Measurements from ENCODE around the gene ATAD3A.

Gene ATAD3A

GRCh38 chr1:1545946-1546737, 34.2 kb downstream of the ATAD3A start:
- H3K79me2 ChIP-seq (ENCODE audit: control insufficient read depth, insufficient read depth, low read length) = peaks cover 4% of the 10 kb centered on the region
- H2AK5ac ChIP-seq (ENCODE audit: low read length) = no peak overlapping the region
- no peak overlapping the region for H2BK120ac ChIP-seq (ENCODE audit: low read depth, low read length)
- H4K5ac ChIP-seq (ENCODE audit: low read length) = no peak overlapping the region
- H4K8ac ChIP-seq (ENCODE audit: low read depth, low read length) = no peak overlapping the region
- no peaks in the 10 kb centered on the region for H3K4me1 ChIP-seq (ENCODE audit: control insufficient read depth, low read depth, low read length)
- H3K4me2 ChIP-seq (ENCODE audit: low read length) = no peak overlapping the region
- WGBS (ENCODE audit: extremely low coverage, insufficient coverage, low lambda C conversion rate) = no CpG with 5 or more reads among the region's 23 CpGs
- no peak overlapping the region for H3K4me3 ChIP-seq (ENCODE audit: low read length)
- H3K79me1 ChIP-seq (ENCODE audit: low read length) = peaks cover 5% of the 10 kb centered on the region
- H3K27ac ChIP-seq (ENCODE audit: low read depth, low read length) = no peak overlapping the region
- no peak overlapping the region for H3K23ac ChIP-seq (ENCODE audit: low read length)
- H3K36me3 ChIP-seq (ENCODE audit: control insufficient read depth, insufficient read depth, low read length) = no peaks in the 10 kb centered on the region
- H3K18ac ChIP-seq (ENCODE audit: low read length) = no peak overlapping the region
- H3K27me3 ChIP-seq (ENCODE audit: insufficient read depth, low read length, poor library complexity) = no peaks in the 10 kb centered on the region
- H2BK5ac ChIP-seq (ENCODE audit: low read length) = no peak overlapping the region
- no peak for DNase-seq
- H3K4ac ChIP-seq (ENCODE audit: low read depth, low read length) = no peak overlapping the region
- H3K56ac ChIP-seq (ENCODE audit: low read length) = no peak overlapping the region
- H2BK15ac ChIP-seq (replicated peaks; ENCODE audit: low read depth) = no peak overlapping the region
- no peak overlapping the region for H3K9ac ChIP-seq (ENCODE audit: low read length)

- no peak overlapping the region for H2BK120ac ChIP-seq (ENCODE audit: low read depth, low read length)
- peaks cover 4% of the 10 kb centered on the region for H3K79me2 ChIP-seq (ENCODE audit: control insufficient read depth, insufficient read depth, low read length)
- H3K56ac ChIP-seq (ENCODE audit: low read length) = no peak overlapping the region
- no peak overlapping the region for H3K27ac ChIP-seq (ENCODE audit: low read depth, low read length)
- peaks cover 8% of the 10 kb centered on the region for H3K79me1 ChIP-seq (ENCODE audit: low read length)
- H3K27me3 ChIP-seq (ENCODE audit: insufficient read depth, low read length, poor library complexity) = no peaks in the 10 kb centered on the region
- H2BK15ac ChIP-seq (replicated peaks; ENCODE audit: low read depth) = no peak overlapping the region
- WGBS (ENCODE audit: extremely low coverage, insufficient coverage, low lambda C conversion rate) = no CpG with 5 or more reads among the region's 9 CpGs
- DNase-seq = no peak
- no peak overlapping the region for H2BK5ac ChIP-seq (ENCODE audit: low read length)
- H3K4me2 ChIP-seq (ENCODE audit: low read length) = no peak overlapping the region
- no peak overlapping the region for H3K9ac ChIP-seq (ENCODE audit: low read length)
- H3K4me1 ChIP-seq (ENCODE audit: control insufficient read depth, low read depth, low read length) = no peaks in the 10 kb centered on the region
- no peak overlapping the region for H3K23ac ChIP-seq (ENCODE audit: low read length)
- H3K36me3 ChIP-seq (ENCODE audit: control insufficient read depth, insufficient read depth, low read length) = no peaks in the 10 kb centered on the region
- H3K4me3 ChIP-seq (ENCODE audit: low read length) = no peak overlapping the region
- no peak overlapping the region for H3K18ac ChIP-seq (ENCODE audit: low read length)
- no peak overlapping the region for H4K8ac ChIP-seq (ENCODE audit: low read depth, low read length)
- no peak overlapping the region for H3K4ac ChIP-seq (ENCODE audit: low read depth, low read length)
- no peak overlapping the region for H4K5ac ChIP-seq (ENCODE audit: low read length)
- no peak overlapping the region for H2AK5ac ChIP-seq (ENCODE audit: low read length)
Measured at GRCh38 chr1:1547011-1547410, 35.0 kb downstream of the ATAD3A start.

DNA sequence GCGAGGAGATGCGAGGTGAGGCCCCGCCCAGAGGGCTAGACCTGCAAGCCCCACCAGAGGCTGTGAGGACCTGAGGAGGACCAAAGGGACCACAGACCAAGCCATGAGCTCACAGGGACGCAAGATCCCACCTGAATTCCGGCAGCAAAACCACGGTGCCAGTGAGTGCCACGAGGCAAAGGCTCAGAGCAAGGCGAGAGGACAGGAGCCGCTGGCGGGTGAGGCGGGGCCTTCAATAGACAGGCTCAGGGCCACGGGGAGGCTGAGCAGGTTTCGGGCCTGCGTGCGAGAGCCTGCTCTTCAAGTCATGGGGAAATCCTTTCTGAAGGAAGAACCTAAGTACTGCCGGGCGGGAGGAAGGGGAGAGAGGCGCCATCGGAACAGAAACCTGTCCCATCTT, 35.5 kb downstream of the ATAD3A start:
- WGBS (ENCODE audit: extremely low coverage, insufficient coverage, low lambda C conversion rate) = no CpG with 5 or more reads among the region's 19 CpGs
- H2BK5ac ChIP-seq (ENCODE audit: low read length) = no peak overlapping the region
- no peaks in the 10 kb centered on the region for H3K4me1 ChIP-seq (ENCODE audit: control insufficient read depth, low read depth, low read length)
- H2AK5ac ChIP-seq (ENCODE audit: low read length) = no peak overlapping the region
- no peaks in the 10 kb centered on the region for H3K36me3 ChIP-seq (ENCODE audit: control insufficient read depth, insufficient read depth, low read length)
- no peak for DNase-seq
- no peak overlapping the region for H3K56ac ChIP-seq (ENCODE audit: low read length)
- peaks cover 4% of the 10 kb centered on the region for H3K79me2 ChIP-seq (ENCODE audit: control insufficient read depth, insufficient read depth, low read length)
- H3K4me3 ChIP-seq (ENCODE audit: low read length) = no peak overlapping the region
- peaks cover 10% of the 10 kb centered on the region for H3K79me1 ChIP-seq (ENCODE audit: low read length)
- H4K5ac ChIP-seq (ENCODE audit: low read length) = no peak overlapping the region
- no peak overlapping the region for H4K8ac ChIP-seq (ENCODE audit: low read depth, low read length)
- H3K27ac ChIP-seq (ENCODE audit: low read depth, low read length) = no peak overlapping the region
- no peak overlapping the region for H3K4ac ChIP-seq (ENCODE audit: low read depth, low read length)
- H3K27me3 ChIP-seq (ENCODE audit: insufficient read depth, low read length, poor library complexity) = no peaks in the 10 kb centered on the region
- no peak overlapping the region for H2BK120ac ChIP-seq (ENCODE audit: low read depth, low read length)
- H3K18ac ChIP-seq (ENCODE audit: low read length) = no peak overlapping the region
- H3K4me2 ChIP-seq (ENCODE audit: low read length) = no peak overlapping the region
- H2BK15ac ChIP-seq (replicated peaks; ENCODE audit: low read depth) = no peak overlapping the region
- no peak overlapping the region for H3K23ac ChIP-seq (ENCODE audit: low read length)
- H3K9ac ChIP-seq (ENCODE audit: low read length) = no peak overlapping the region

DNA sequence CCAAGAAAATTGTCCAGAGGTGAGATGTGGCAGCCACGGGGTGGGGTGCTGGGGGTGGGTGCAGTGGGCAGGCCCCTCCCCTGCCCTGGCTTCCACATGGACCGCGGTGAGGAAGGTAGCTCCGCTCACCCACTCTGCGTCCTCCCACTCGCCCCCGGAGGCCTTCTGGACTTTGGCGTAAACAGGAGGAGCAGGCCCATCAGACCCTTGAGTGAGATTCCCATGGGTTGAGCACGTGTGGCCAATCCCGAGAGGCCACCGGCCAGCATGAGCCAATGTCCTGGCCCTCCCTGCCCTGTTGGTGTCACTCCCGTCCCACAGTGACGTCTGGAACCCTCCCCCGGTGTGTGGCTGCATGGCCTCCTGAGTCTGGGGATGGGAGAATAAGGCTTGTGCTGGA, 36.6 kb downstream of the ATAD3A start:
- WGBS (ENCODE audit: extremely low coverage, insufficient coverage, low lambda C conversion rate) = no CpG with 5 or more reads among the region's 14 CpGs
- Histone ChIP-seq H3K18ac (ENCODE audit: low read length) (no peak overlapping the region), H3K79me2 (ENCODE audit: control insufficient read depth, insufficient read depth, low read length) (peaks cover 4% of the 10 kb centered on the region), H3K4ac (ENCODE audit: low read depth, low read length) (no peak overlapping the region), H3K36me3 (ENCODE audit: control insufficient read depth, insufficient read depth, low read length) (no peaks in the 10 kb centered on the region), H3K27me3 (ENCODE audit: insufficient read depth, low read length, poor library complexity) (no peaks in the 10 kb centered on the region), H3K9ac (ENCODE audit: low read length) (no peak overlapping the region), H2BK5ac (ENCODE audit: low read length) (no peak overlapping the region), H2AK5ac (ENCODE audit: low read length) (no peak overlapping the region), H3K27ac (ENCODE audit: low read depth, low read length) (no peak overlapping the region), H3K4me2 (ENCODE audit: low read length) (no peak overlapping the region), H4K8ac (ENCODE audit: low read depth, low read length) (no peak overlapping the region), H3K23ac (ENCODE audit: low read length) (no peak overlapping the region), H4K5ac (ENCODE audit: low read length) (no peak overlapping the region), H2BK120ac (ENCODE audit: low read depth, low read length) (no peak overlapping the region), H3K79me1 (ENCODE audit: low read length) (peaks cover 10% of the 10 kb centered on the region), H3K56ac (ENCODE audit: low read length) (no peak overlapping the region), H3K4me1 (ENCODE audit: control insufficient read depth, low read depth, low read length) (no peaks in the 10 kb centered on the region), H2BK15ac (replicated peaks; ENCODE audit: low read depth) (no peak overlapping the region), H3K4me3 (ENCODE audit: low read length) (no peak overlapping the region)
- peak; percentile 32 for DNase-seq

- Histone ChIP-seq H3K4me3 (ENCODE audit: low read length) (no peak overlapping the region), H3K18ac (ENCODE audit: low read length) (no peak overlapping the region), H3K23ac (ENCODE audit: low read length) (no peak overlapping the region), H3K79me1 (ENCODE audit: low read length) (peaks cover 10% of the 10 kb centered on the region), H3K4me2 (ENCODE audit: low read length) (no peak overlapping the region), H2BK120ac (ENCODE audit: low read depth, low read length) (no peak overlapping the region), H3K56ac (ENCODE audit: low read length) (no peak overlapping the region), H3K79me2 (ENCODE audit: control insufficient read depth, insufficient read depth, low read length) (peaks cover 4% of the 10 kb centered on the region), H3K4ac (ENCODE audit: low read depth, low read length) (no peak overlapping the region), H4K5ac (ENCODE audit: low read length) (no peak overlapping the region), H3K9ac (ENCODE audit: low read length) (no peak overlapping the region), H3K27ac (ENCODE audit: low read depth, low read length) (no peak overlapping the region), H3K27me3 (ENCODE audit: insufficient read depth, low read length, poor library complexity) (no peaks in the 10 kb centered on the region), H3K4me1 (ENCODE audit: control insufficient read depth, low read depth, low read length) (no peaks in the 10 kb centered on the region), H2AK5ac (ENCODE audit: low read length) (no peak overlapping the region), H3K36me3 (ENCODE audit: control insufficient read depth, insufficient read depth, low read length) (no peaks in the 10 kb centered on the region), H4K8ac (ENCODE audit: low read depth, low read length) (no peak overlapping the region), H2BK5ac (ENCODE audit: low read length) (no peak overlapping the region), H2BK15ac (replicated peaks; ENCODE audit: low read depth) (no peak overlapping the region)
- no CpG with 5 or more reads among the region's 7 CpGs for WGBS (ENCODE audit: extremely low coverage, insufficient coverage, low lambda C conversion rate)
- no peak for DNase-seq
Measured at GRCh38 chr1:1550087-1550486, 38.1 kb downstream of the ATAD3A start.

All from mesendoderm (in vitro differentiated cells).